ENCODE measurements around the gene LRRC8D. TPM values are rescaled to one million over a fixed set of nuclear protein-coding genes. Genes with fewer than 3 reads are reported as not detected.

LRRC8D gene
- total RNA-seq, 4 donors from 2014 or later = 8.7 to 19.1 (median 10.9) TPM

GRCh38 chr1:89903550-89903949 lies 82.7 kb downstream of the LRRC8D start:
- Histone ChIP-seq H3K4me1 (peaks cover 0 to 17% (median 9%) of the 10 kb centered on the region in 3 donors), H3K4me3 (no peak overlapping the region), H3K36me3 (peaks cover 0 to 4% (median 0%) of the 10 kb centered on the region in 3 donors), H3K27me3 (no peaks in the 10 kb centered on the region), H3K27ac (no peak overlapping the region), H3K9me3 (no peaks in the 10 kb centered on the region)
- WGBS, 2 donors = 23 to 59% methylated on average over 1 of the region's 1 CpG
- TF ChIP-seq POLR2A (IDR thresholded peaks at IDR 0.05) = no peak
- TF ChIP-seq CTCF (IDR thresholded peaks at IDR 0.05) = no peak
- intact Hi-C loops (cut with DNase I) = no loop called here
- no peak for DNase-seq

DNA sequence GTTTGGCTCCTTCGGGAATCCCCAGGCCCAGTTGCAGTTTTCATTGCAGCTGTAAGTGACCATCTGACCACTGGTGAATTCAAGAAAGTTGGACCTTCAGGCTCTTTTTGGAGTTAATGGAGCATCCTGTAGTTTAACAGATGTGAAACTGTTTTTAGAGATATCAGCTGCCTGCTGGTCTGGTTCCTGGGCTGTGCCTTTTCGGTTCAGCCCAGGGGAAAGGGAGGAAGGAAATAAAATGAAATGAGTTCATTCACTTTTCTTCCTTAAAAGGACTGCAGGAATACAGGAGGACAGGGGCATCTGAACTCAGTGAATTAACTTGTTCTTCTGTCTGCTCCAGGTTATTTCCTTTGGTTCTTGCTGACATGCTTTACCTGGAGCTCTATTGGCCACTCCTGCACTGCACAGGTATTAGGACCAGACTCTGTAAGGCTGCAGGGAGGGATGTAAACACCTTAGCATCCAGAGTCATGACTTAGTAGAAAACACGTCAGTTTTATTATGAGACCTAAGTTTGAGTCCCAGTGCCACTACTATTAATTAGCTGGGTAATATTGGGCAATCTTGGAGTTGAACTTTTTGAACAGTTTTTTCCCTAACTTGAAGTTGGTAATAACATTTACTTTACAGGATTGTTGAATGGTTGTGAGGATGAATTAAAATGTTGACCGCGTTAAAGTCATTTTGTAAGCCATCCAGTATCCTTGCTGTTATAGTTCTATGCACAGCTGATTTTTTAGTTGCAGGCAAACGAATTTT lies 83.6 kb downstream of the LRRC8D start:
- peaks cover 0 to 24% (median 13%) of the 10 kb centered on the region in 3 donors for H3K4me1 ChIP-seq
- no peak for DNase-seq
- no peaks in the 10 kb centered on the region for H3K36me3 ChIP-seq
- H3K4me3 ChIP-seq = no peak overlapping the region
- no peaks in the 10 kb centered on the region for H3K27me3 ChIP-seq
- 76 to 81% methylated on average over 6 of the region's 6 CpGs for WGBS, 2 donors
- H3K9me3 ChIP-seq = no peaks in the 10 kb centered on the region
- intact Hi-C loops (cut with DNase I) = no loop called here
- no peak overlapping the region for H3K27ac ChIP-seq
- TF ChIP-seq CTCF (IDR thresholded peaks at IDR 0.05) = no peak
- TF ChIP-seq POLR2A (IDR thresholded peaks at IDR 0.05) = no peak

DNA sequence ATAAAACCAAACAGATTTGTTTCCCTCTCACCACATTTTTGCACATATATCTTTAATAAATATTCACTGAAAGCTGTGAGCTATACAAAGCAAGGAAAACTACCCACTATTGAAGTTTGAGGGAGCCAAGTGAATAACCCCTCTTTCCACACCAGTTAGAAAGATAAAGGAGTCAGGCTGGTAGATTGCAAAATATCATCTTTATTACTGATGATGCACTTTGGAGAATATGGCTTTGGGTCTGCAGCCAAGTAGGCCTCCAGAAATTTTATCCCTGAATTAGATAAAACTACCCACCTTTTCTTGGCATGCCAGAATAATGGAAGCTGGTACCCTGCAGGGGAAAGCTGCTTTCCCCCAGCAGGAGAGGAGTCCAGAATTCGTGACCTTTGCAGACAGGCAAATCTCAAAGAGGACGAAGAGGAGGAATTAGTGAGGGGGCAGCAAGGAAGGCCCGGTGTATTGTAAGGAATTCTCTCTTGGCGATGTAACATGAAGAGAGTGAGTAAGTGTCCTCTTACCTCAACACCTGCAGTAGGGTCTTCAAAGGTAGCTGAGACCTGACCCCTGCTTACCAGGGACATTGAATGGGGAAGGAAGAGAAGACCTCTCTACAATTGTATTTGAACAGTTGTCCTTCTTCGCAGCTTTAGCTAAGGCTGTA lies 84.7 kb downstream of the LRRC8D start:
- H3K27ac ChIP-seq = no peak overlapping the region

GRCh38 chr1:89906088-89906487 lies 85.3 kb downstream of the LRRC8D start:
- Histone ChIP-seq H3K36me3 (no peaks in the 10 kb centered on the region), H3K4me3 (no peak overlapping the region), H3K27me3 (no peaks in the 10 kb centered on the region), H3K4me1 (peaks cover 0 to 24% (median 13%) of the 10 kb centered on the region in 3 donors), H3K27ac (peak overlapping the region in 1 of 4 donors; percentile 28), H3K9me3 (no peaks in the 10 kb centered on the region)
- intact Hi-C loops (cut with DNase I) = no loop called here
- 82 to 88% methylated on average over 5 of the region's 5 CpGs for WGBS, 2 donors
- TF ChIP-seq CTCF (IDR thresholded peaks at IDR 0.05) (no peak), POLR2A (IDR thresholded peaks at IDR 0.05) (no peak)
- no peak for DNase-seq

More for the DNA sequence above, 84.7 kb downstream of the LRRC8D start:
- no peak for DNase-seq
- Histone ChIP-seq H3K36me3 (no peaks in the 10 kb centered on the region), H3K4me1 (peaks cover 0 to 24% (median 13%) of the 10 kb centered on the region in 3 donors), H3K9me3 (no peaks in the 10 kb centered on the region), H3K27me3 (no peaks in the 10 kb centered on the region), H3K4me3 (no peak overlapping the region)
- intact Hi-C loops (cut with DNase I) = no loop called here
- WGBS, 2 donors = 93 to 97% methylated on average over 5 of the region's 5 CpGs
- TF ChIP-seq CTCF (IDR thresholded peaks at IDR 0.05) (no peak), POLR2A (IDR thresholded peaks at IDR 0.05) (no peak)

- no peak for DNase-seq
- WGBS, 2 donors = 60 to 65% methylated on average over 2 of the region's 2 CpGs
- no peaks in the 10 kb centered on the region for H3K36me3 ChIP-seq
- H3K27ac ChIP-seq = no peak overlapping the region
- H3K4me1 ChIP-seq = peaks cover 0 to 24% (median 13%) of the 10 kb centered on the region in 3 donors
- no peak overlapping the region for H3K4me3 ChIP-seq
- TF ChIP-seq POLR2A (IDR thresholded peaks at IDR 0.05) = no peak
- no peak for TF ChIP-seq CTCF (IDR thresholded peaks at IDR 0.05)
- H3K9me3 ChIP-seq = no peaks in the 10 kb centered on the region
- no peaks in the 10 kb centered on the region for H3K27me3 ChIP-seq
- intact Hi-C loops (cut with DNase I) = no loop called here
These were observed 86.9 kb downstream of the LRRC8D start for GRCh38 chr1:89907727-89908212.

Measured in esophagus squamous epithelium (tissue), 5 donors.